ENCODE results near the gene PEF1. TPM values are rescaled to one million over a fixed set of nuclear protein-coding genes. Genes with fewer than 3 reads are reported as not detected.
"Not testable (repeated sequence)": the region's sequence is repeated elsewhere in the genome, so short reads cannot be mapped to it uniquely, and the experiment has no call there.

Gene PEF1
- total RNA-seq, 1 donor from 2014 or later = 53.0 TPM

- Mint-ChIP-seq H3K27ac (ENCODE audit: unreplicated experiment) (peak overlapping the region; percentile 70), H3K9me3 (ENCODE audit: low read depth) (no peaks in the 10 kb centered on the region), H3K27me3 (ENCODE audit: low read depth) (peaks cover 3% of the 10 kb centered on the region), H3K4me3 (ENCODE audit: unreplicated experiment) (no peak overlapping the region), H3K4me1 (ENCODE audit: low read depth) (peaks cover 33% of the 10 kb centered on the region), H3K36me3 (ENCODE audit: low read depth) (no peaks in the 10 kb centered on the region)
- TF ChIP-seq CTCF (IDR thresholded peaks at IDR 0.05) = no peak
- DNase-seq (ENCODE audit: low spot score) = no peak
Measured at GRCh38 chr1:31592132-31592531, 52.5 kb downstream of the PEF1 start.

GRCh38 chr1:31591425-31592093, 53.1 kb downstream of the PEF1 start:
- no peak for DNase-seq (ENCODE audit: low spot score)
- Mint-ChIP-seq H3K9me3 (ENCODE audit: low read depth) (no peaks in the 10 kb centered on the region), H3K4me1 (ENCODE audit: low read depth) (peaks cover 33% of the 10 kb centered on the region), H3K27ac (ENCODE audit: unreplicated experiment) (peak overlapping the region; percentile 91), H3K27me3 (ENCODE audit: low read depth) (peaks cover 3% of the 10 kb centered on the region), H3K4me3 (ENCODE audit: unreplicated experiment) (no peak overlapping the region), H3K36me3 (ENCODE audit: low read depth) (no peaks in the 10 kb centered on the region)
- TF ChIP-seq CTCF (IDR thresholded peaks at IDR 0.05) = no peak

GRCh38 chr1:31588751-31589515, 55.7 kb downstream of the PEF1 start:
- peaks cover 44% of the 10 kb centered on the region for H3K4me1 Mint-ChIP-seq (ENCODE audit: low read depth)
- peak overlapping the region; percentile 77 for H3K27ac Mint-ChIP-seq (ENCODE audit: unreplicated experiment)
- no peaks in the 10 kb centered on the region for H3K27me3 Mint-ChIP-seq (ENCODE audit: low read depth)
- no peak for TF ChIP-seq CTCF (IDR thresholded peaks at IDR 0.05)
- H3K4me3 Mint-ChIP-seq (ENCODE audit: unreplicated experiment) = no peak overlapping the region
- no peaks in the 10 kb centered on the region for H3K9me3 Mint-ChIP-seq (ENCODE audit: low read depth)
- peaks cover 2% of the 10 kb centered on the region for H3K36me3 Mint-ChIP-seq (ENCODE audit: low read depth)
- DNase-seq (ENCODE audit: low spot score) = no peak

- Mint-ChIP-seq H3K4me1 (ENCODE audit: low read depth) (peaks cover 42% of the 10 kb centered on the region), H3K27me3 (ENCODE audit: low read depth) (no peaks in the 10 kb centered on the region), H3K4me3 (ENCODE audit: unreplicated experiment) (no peak overlapping the region), H3K9me3 (ENCODE audit: low read depth) (no peaks in the 10 kb centered on the region), H3K27ac (ENCODE audit: unreplicated experiment) (peak overlapping the region; percentile 89), H3K36me3 (ENCODE audit: low read depth) (peaks cover 5% of the 10 kb centered on the region)
- DNase-seq (ENCODE audit: low spot score) = no peak
- peak; percentile 83 for TF ChIP-seq CTCF (IDR thresholded peaks at IDR 0.05)
Measured at GRCh38 chr1:31587720-31588423, 56.8 kb downstream of the PEF1 start.

GRCh38 chr1:31587328-31587699, 57.4 kb downstream of the PEF1 start:
- H3K4me3 Mint-ChIP-seq (ENCODE audit: unreplicated experiment); H3K9me3 Mint-ChIP-seq (ENCODE audit: low read depth); DNase-seq (ENCODE audit: low spot score); H3K27me3 Mint-ChIP-seq (ENCODE audit: low read depth); H3K36me3 Mint-ChIP-seq (ENCODE audit: low read depth): not testable (repeated sequence)
- peak overlapping the region; percentile 89 for H3K27ac Mint-ChIP-seq (ENCODE audit: unreplicated experiment)
- peaks cover 42% of the 10 kb centered on the region for H3K4me1 Mint-ChIP-seq (ENCODE audit: low read depth)
